ENCODE results near the gene ESRRB. TPM values are rescaled to one million over a fixed set of nuclear protein-coding genes. Genes with fewer than 3 reads are reported as not detected.

Gene ESRRB
- total RNA-seq, 1 donor from 2014 or later, result not detected

- Histone ChIP-seq H3K36me3 (no peaks in the 10 kb centered on the region), H3K4me3 (no peak overlapping the region), H3K27me3 (ENCODE audit: low read depth) (no peaks in the 10 kb centered on the region), H3K27ac (no peak overlapping the region), H3K4me1 (no peaks in the 10 kb centered on the region), H3K9me3 (no peaks in the 10 kb centered on the region)
- TF ChIP-seq CTCF (IDR thresholded peaks at IDR 0.05), result no peak
- no peak for DNase-seq
- ATAC-seq, result no peak
- intact Hi-C loops (cut with DNase I), result no loop called here
Observed at GRCh38 chr14:76434220-76434619, 58.3 kb downstream of the ESRRB start.

- no peak for TF ChIP-seq CTCF (IDR thresholded peaks at IDR 0.05)
- intact Hi-C loops (cut with DNase I), result no loop called here
Observed at GRCh38 chr14:76439237-76439775, 63.4 kb downstream of the ESRRB start.

GRCh38 chr14:76446486-76446885 is 70.5 kb downstream of the ESRRB start:
- H3K36me3 ChIP-seq, result no peaks in the 10 kb centered on the region
- intact Hi-C loops (cut with DNase I), result no loop called here
- ATAC-seq, result no peak
- DNase-seq, result no peak
- no peaks in the 10 kb centered on the region for H3K9me3 ChIP-seq
- no peaks in the 10 kb centered on the region for H3K4me1 ChIP-seq
- H3K27me3 ChIP-seq (ENCODE audit: low read depth), result no peaks in the 10 kb centered on the region
- TF ChIP-seq CTCF (IDR thresholded peaks at IDR 0.05), result no peak
- H3K27ac ChIP-seq, result no peak overlapping the region
- no peak overlapping the region for H3K4me3 ChIP-seq

More at GRCh38 chr14:76439237-76439775, 63.4 kb downstream of the ESRRB start:
- H3K9me3 ChIP-seq, result no peaks in the 10 kb centered on the region
- no peaks in the 10 kb centered on the region for H3K36me3 ChIP-seq
- peak in 1 of 2 donors; percentile 22 for ATAC-seq
- H3K4me1 ChIP-seq, result no peaks in the 10 kb centered on the region
- no peak overlapping the region for H3K4me3 ChIP-seq
- H3K27ac ChIP-seq, result no peak overlapping the region
- no peaks in the 10 kb centered on the region for H3K27me3 ChIP-seq (ENCODE audit: low read depth)
- no peak for DNase-seq

DNA sequence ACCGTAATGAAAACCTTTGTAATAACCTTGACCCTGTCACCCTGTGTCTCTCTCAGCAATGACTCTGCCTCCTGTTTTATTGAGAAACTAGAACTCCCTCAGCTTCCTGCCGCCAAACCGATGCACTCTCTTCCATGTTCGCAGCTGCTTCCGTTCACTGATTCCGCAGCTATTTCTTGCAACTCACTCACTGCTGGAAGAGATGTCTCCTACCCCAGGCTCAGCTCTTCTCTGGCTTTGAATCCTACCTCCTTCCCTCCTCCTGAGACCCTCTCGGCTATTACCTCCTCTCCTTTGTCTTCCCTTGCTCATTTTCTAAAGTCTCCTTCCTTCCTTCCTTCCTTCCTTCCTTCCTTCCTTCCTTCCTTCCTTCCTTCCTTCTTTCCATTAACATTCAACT is 71.0 kb downstream of the ESRRB start:
- DNase-seq (no peak), ATAC-seq (no peak)
- Histone ChIP-seq H3K36me3 (no peaks in the 10 kb centered on the region), H3K27ac (no peak overlapping the region), H3K27me3 (ENCODE audit: low read depth) (no peaks in the 10 kb centered on the region), H3K9me3 (no peaks in the 10 kb centered on the region), H3K4me3 (no peak overlapping the region), H3K4me1 (no peaks in the 10 kb centered on the region)
- no peak for TF ChIP-seq CTCF (IDR thresholded peaks at IDR 0.05)
- intact Hi-C loops (cut with DNase I), result no loop called here

- H3K27me3 ChIP-seq (ENCODE audit: low read depth), result no peaks in the 10 kb centered on the region
Observed at GRCh38 chr14:76450476-76450875, 74.5 kb downstream of the ESRRB start.

More at GRCh38 chr14:76450476-76450875, 74.5 kb downstream of the ESRRB start:
- intact Hi-C loops (cut with DNase I), result no loop called here
- TF ChIP-seq CTCF (IDR thresholded peaks at IDR 0.05), result no peak
- Histone ChIP-seq H3K27ac (no peak overlapping the region), H3K4me1 (no peaks in the 10 kb centered on the region), H3K4me3 (no peak overlapping the region), H3K36me3 (no peaks in the 10 kb centered on the region), H3K9me3 (no peaks in the 10 kb centered on the region)
- ATAC-seq (no peak), DNase-seq (no peak)
